Fibroblast of skin of right quadriceps (primary cell): Measurements from ENCODE around the gene ROS1.

Experiments used
- DNase-seq: peaks from one replicate; pipeline ENCODE4 v3.0.0-alpha.2; 2013

The ROS1 gene

GRCh38 chr6:117440706-117441525, 15.2 kb upstream of the ROS1 start:
- peak; percentile 99 for DNase-seq

- DNase-seq = no peak
Measured at GRCh38 chr6:117432273-117432672, 6.5 kb upstream of the ROS1 start.

GRCh38 chr6:117423754-117424153, 2.0 kb downstream of the ROS1 start:
- no peak for DNase-seq

GRCh38 chr6:117418320-117418719, 7.4 kb downstream of the ROS1 start:
- no peak for DNase-seq

GRCh38 chr6:117417851-117418250, 7.9 kb downstream of the ROS1 start:
- DNase-seq = no peak

- no peak for DNase-seq
Measured at GRCh38 chr6:117414770-117415169, 11.0 kb downstream of the ROS1 start.

- no peak for DNase-seq
Measured at GRCh38 chr6:117411474-117411873, 14.3 kb downstream of the ROS1 start.

GRCh38 chr6:117409863-117410262, 15.9 kb downstream of the ROS1 start:
- DNase-seq = no peak

- no peak for DNase-seq
Measured at GRCh38 chr6:117409420-117409819, 16.3 kb downstream of the ROS1 start.

GRCh38 chr6:117404548-117404947, 21.2 kb downstream of the ROS1 start:
- DNase-seq = peak; percentile 11

GRCh38 chr6:117401799-117402198, 23.9 kb downstream of the ROS1 start:
- DNase-seq = no peak

- no peak for DNase-seq
Measured at GRCh38 chr6:117399924-117400323, 25.8 kb downstream of the ROS1 start.

- no peak for DNase-seq
Measured at GRCh38 chr6:117399126-117399525, 26.6 kb downstream of the ROS1 start.

GRCh38 chr6:117397536-117398227, 28.1 kb downstream of the ROS1 start:
- peak; percentile 43 for DNase-seq

GRCh38 chr6:117396228-117396627, 29.5 kb downstream of the ROS1 start:
- peak; percentile 2 for DNase-seq

GRCh38 chr6:117395164-117395563, 30.6 kb downstream of the ROS1 start:
- DNase-seq = no peak

GRCh38 chr6:117393045-117393444, 32.7 kb downstream of the ROS1 start:
- no peak for DNase-seq

- no peak for DNase-seq
Measured at GRCh38 chr6:117391874-117392583, 33.7 kb downstream of the ROS1 start.

GRCh38 chr6:117389227-117390057, 36.3 kb downstream of the ROS1 start:
- DNase-seq = peak; percentile 2

GRCh38 chr6:117387454-117387974, 38.2 kb downstream of the ROS1 start:
- DNase-seq = no peak

- DNase-seq = no peak
Measured at GRCh38 chr6:117384659-117385058, 41.1 kb downstream of the ROS1 start.

GRCh38 chr6:117381749-117382148, 44.0 kb downstream of the ROS1 start:
- no peak for DNase-seq

GRCh38 chr6:117380298-117380697, 45.4 kb downstream of the ROS1 start:
- no peak for DNase-seq
